ENCODE measurements around the gene BRD3OS. TPM values are rescaled to one million over a fixed set of nuclear protein-coding genes. Genes with fewer than 3 reads are reported as not detected.
"Not testable (repeated sequence)": the region's sequence is repeated elsewhere in the genome, so short reads cannot be mapped to it uniquely, and the experiment has no call there.

Gene BRD3OS
- total RNA-seq, 1 donor from 2014 or later: 11.4 TPM

DNA sequence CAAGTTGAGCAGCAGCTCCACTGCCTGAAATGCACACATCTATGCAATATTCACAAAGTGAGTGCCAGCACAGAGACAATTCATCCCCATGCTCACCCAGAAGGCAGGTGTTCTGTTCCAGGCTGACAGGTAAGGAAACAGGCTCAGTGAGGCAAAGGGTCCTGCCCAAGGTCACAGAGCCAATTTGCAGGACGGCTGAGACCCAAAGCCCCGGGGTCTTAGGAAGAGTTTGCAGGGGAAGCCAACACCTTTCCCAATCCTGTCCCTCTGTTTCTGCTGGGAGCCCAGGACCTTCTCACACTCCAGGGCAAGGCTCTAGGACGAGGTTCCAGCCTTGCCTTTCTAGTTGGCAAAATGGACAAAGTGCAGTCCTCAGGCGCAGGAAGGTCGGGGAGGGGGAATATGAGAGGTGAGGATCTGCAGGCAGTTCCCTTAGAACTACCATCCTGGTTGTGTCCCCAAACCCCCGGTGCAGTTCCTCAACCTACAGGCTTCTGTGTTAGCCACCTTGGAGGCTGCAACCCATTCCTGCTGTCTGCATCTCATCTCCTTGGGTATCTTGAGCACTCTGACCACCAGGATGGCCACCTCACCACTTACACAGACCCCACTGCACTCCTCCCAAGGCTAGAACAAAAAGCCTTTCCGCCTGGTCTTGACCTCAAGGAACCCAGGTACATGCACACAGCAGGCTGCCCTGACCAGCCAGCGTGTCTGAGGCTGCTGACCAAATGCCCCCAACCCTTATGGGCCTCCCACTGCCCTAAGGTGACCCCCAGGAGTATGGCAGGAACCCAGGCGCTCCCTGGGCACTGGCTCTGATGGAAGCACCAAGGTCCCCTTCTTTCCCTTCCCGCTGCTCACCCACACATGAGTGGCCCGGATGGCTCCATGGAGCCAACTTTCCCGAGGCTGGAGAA is 44.5 kb downstream of the BRD3OS start:
- Mint-ChIP-seq H3K27me3 (ENCODE audit: unreplicated experiment) (peaks cover 7% of the 10 kb centered on the region), H3K27ac (ENCODE audit: unreplicated experiment) (no peak overlapping the region), H3K4me3 (ENCODE audit: unreplicated experiment) (no peak overlapping the region), H3K4me1 (ENCODE audit: unreplicated experiment) (peaks cover 11% of the 10 kb centered on the region), H3K9me3 (ENCODE audit: unreplicated experiment) (no peaks in the 10 kb centered on the region), H3K36me3 (ENCODE audit: low read depth, unreplicated experiment) (peaks cover 2% of the 10 kb centered on the region)
- TF ChIP-seq, protein P1, sequence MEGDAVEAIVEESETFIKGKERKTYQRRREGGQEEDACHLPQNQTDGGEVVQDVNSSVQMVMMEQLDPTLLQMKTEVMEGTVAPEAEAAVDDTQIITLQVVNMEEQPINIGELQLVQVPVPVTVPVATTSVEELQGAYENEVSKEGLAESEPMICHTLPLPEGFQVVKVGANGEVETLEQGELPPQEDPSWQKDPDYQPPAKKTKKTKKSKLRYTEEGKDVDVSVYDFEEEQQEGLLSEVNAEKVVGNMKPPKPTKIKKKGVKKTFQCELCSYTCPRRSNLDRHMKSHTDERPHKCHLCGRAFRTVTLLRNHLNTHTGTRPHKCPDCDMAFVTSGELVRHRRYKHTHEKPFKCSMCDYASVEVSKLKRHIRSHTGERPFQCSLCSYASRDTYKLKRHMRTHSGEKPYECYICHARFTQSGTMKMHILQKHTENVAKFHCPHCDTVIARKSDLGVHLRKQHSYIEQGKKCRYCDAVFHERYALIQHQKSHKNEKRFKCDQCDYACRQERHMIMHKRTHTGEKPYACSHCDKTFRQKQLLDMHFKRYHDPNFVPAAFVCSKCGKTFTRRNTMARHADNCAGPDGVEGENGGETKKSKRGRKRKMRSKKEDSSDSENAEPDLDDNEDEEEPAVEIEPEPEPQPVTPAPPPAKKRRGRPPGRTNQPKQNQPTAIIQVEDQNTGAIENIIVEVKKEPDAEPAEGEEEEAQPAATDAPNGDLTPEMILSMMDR (IDR thresholded peaks at IDR 0.05; ENCODE audit: unreplicated experiment): no peak
- no peak for DNase-seq (ENCODE audit: low spot score)

DNA sequence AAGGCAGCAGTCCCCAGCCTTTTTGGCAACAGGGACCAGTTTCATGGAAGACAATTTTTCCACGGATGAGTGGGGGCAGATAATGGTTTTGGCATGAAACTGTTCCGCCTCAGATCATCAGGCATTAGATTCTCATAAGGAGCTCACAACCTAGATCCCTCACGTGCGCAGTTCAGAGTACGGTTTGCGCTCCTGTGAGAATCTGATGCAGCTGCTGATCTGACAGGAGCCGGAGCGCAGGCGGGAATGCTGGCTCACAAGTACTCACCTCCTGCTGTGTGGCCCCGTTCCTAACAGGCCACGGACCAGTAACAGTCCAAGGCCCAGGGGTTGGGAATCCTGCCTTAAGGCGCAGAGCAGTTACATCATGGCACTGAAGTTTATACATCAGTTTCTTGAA is 45.9 kb downstream of the BRD3OS start:
- Mint-ChIP-seq H3K4me3 (ENCODE audit: unreplicated experiment) (no peak overlapping the region), H3K9me3 (ENCODE audit: unreplicated experiment) (no peaks in the 10 kb centered on the region), H3K27me3 (ENCODE audit: unreplicated experiment) (peaks cover 3% of the 10 kb centered on the region), H3K4me1 (ENCODE audit: unreplicated experiment) (peaks cover 4% of the 10 kb centered on the region), H3K27ac (ENCODE audit: unreplicated experiment) (no peak overlapping the region), H3K36me3 (ENCODE audit: low read depth, unreplicated experiment) (peaks cover 5% of the 10 kb centered on the region)
- TF ChIP-seq, protein P1 (IDR thresholded peaks at IDR 0.05; ENCODE audit: unreplicated experiment): no peak
- no peak for DNase-seq (ENCODE audit: low spot score)

DNA sequence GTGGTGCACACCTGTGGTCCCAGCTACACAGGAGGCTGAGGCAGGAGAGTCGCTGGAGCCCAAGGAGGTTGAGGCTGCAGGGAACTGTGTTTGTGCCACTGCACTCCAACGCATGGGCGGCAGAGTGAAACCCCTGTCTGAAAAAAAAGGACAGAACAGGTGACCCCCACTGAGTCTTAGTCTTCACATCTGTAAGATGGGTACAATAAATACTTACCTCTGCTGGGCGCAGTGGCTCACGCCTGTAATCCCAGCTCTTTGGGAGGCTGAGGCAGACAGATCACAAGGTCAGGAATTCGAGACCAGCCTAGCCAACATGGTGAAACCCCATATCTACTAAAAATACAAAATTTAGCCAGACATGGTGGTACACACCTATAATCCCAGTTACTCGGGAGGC is 47.4 kb downstream of the BRD3OS start:
- DNase-seq (ENCODE audit: low spot score); H3K9me3 Mint-ChIP-seq (ENCODE audit: unreplicated experiment); H3K4me1 Mint-ChIP-seq (ENCODE audit: unreplicated experiment); H3K36me3 Mint-ChIP-seq (ENCODE audit: low read depth, unreplicated experiment); H3K27me3 Mint-ChIP-seq (ENCODE audit: unreplicated experiment); H3K4me3 Mint-ChIP-seq (ENCODE audit: unreplicated experiment); H3K27ac Mint-ChIP-seq (ENCODE audit: unreplicated experiment): not testable (repeated sequence)

DNA sequence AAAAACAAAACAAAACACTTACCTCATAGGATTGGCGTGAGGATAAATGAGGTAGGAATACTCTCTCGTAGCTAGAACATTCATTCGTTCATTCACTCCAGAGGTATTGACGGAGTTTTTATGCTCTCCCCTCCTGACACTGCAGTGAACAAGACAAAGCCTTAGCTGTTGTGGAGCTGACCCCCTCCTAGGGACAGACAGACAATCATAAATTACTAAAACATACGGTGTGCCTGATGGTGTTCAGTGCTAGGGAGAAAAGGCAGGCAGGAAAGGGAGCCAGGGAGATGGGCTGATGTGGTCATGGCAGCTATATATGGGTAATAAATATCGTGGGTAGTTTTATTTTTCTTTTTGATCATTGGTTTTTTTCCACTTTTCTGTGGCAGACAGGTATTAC is 48.2 kb downstream of the BRD3OS start:
- H3K9me3 Mint-ChIP-seq (ENCODE audit: unreplicated experiment): no peaks in the 10 kb centered on the region
- no peak overlapping the region for H3K4me3 Mint-ChIP-seq (ENCODE audit: unreplicated experiment)
- no peaks in the 10 kb centered on the region for H3K4me1 Mint-ChIP-seq (ENCODE audit: unreplicated experiment)
- peaks cover 5% of the 10 kb centered on the region for H3K36me3 Mint-ChIP-seq (ENCODE audit: low read depth, unreplicated experiment)
- H3K27me3 Mint-ChIP-seq (ENCODE audit: unreplicated experiment): no peaks in the 10 kb centered on the region
- DNase-seq (ENCODE audit: low spot score): no peak
- TF ChIP-seq, protein P1 (IDR thresholded peaks at IDR 0.05; ENCODE audit: unreplicated experiment): no peak
- H3K27ac Mint-ChIP-seq (ENCODE audit: unreplicated experiment): no peak overlapping the region

DNA sequence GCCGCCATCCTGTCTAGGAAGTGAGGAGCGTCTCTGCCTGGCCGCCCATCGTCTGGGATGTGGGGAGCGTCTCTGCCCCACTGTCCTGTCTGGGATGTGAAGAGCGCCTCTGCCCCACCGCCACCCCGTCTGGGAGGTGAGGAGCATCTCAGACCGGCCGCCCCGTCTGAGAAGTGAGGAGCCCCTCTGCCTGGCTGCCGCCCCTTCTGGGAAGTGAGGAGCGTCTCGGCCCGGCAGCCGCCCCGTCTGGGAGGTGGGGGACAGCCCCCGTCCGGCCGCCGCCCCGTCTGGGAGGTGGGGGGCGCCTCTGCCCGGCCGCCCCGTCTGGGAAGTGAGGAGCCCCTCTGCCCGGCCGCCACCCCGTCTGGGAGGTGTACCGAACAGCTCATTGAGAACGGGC is 50.4 kb downstream of the BRD3OS start:
- H3K36me3 Mint-ChIP-seq (ENCODE audit: low read depth, unreplicated experiment); H3K4me1 Mint-ChIP-seq (ENCODE audit: unreplicated experiment); H3K27me3 Mint-ChIP-seq (ENCODE audit: unreplicated experiment); DNase-seq (ENCODE audit: low spot score); H3K27ac Mint-ChIP-seq (ENCODE audit: unreplicated experiment); H3K9me3 Mint-ChIP-seq (ENCODE audit: unreplicated experiment); H3K4me3 Mint-ChIP-seq (ENCODE audit: unreplicated experiment): not testable (repeated sequence)

DNA sequence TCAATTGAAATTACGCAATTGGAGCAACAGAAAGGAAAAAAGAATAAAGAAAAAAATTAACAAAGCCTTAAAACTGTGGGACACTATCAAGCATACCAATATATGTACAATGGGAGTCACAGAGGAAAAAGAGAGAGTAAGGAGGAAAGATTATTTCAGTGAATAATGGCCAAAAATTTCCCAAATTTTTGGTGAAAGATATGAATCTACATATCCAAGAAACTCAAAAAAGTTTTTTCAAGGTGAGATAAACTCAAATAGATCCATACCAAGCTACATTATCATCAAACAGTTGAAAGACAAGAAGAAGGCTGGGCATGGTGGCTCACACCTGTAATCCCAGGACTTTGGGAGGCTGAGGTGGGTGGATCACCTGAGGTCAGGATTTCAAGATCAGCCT is 51.4 kb downstream of the BRD3OS start:
- Mint-ChIP-seq H3K4me3 (ENCODE audit: unreplicated experiment) (no peak overlapping the region), H3K4me1 (ENCODE audit: unreplicated experiment) (no peaks in the 10 kb centered on the region), H3K27me3 (ENCODE audit: unreplicated experiment) (peaks cover 3% of the 10 kb centered on the region), H3K36me3 (ENCODE audit: low read depth, unreplicated experiment) (peaks cover 5% of the 10 kb centered on the region), H3K27ac (ENCODE audit: unreplicated experiment) (no peak overlapping the region), H3K9me3 (ENCODE audit: unreplicated experiment) (no peaks in the 10 kb centered on the region)
- no peak for DNase-seq (ENCODE audit: low spot score)
- TF ChIP-seq, protein P1 (IDR thresholded peaks at IDR 0.05; ENCODE audit: unreplicated experiment): no peak

Data from endothelial cell (in vitro differentiated cells).